GM13976 (cell line): ENCODE results near the gene PEPD.

Experiments
- DNase-seq: peaks from one replicate; pipeline ENCODE4 v3.0.0; 2012; ENCODE audit warnings: low spot score
- in situ Hi-C: fragments of 300-500 bp; cut with MboI; formaldehyde crosslinking; loops from one replicate; pipeline ENCODE4 v1.12.0; 2022; ENCODE audit warnings: low sequenced_read_pairs, mixed read lengths, inconsistent platforms; ENCODE audit not compliant: unreplicated experiment
- TF ChIP-seq, protein P1 (sequence below): IDR thresholded peaks from 2 replicates; pipeline ENCODE4 v1.5.1; 2012; ENCODE audit warnings: borderline replicate concordance, mild to moderate bottlenecking; ENCODE audit not compliant: insufficient read depth; ENCODE audit errors: extremely low read depth, missing control alignments, control extremely low read depth

PEPD gene

DNA sequence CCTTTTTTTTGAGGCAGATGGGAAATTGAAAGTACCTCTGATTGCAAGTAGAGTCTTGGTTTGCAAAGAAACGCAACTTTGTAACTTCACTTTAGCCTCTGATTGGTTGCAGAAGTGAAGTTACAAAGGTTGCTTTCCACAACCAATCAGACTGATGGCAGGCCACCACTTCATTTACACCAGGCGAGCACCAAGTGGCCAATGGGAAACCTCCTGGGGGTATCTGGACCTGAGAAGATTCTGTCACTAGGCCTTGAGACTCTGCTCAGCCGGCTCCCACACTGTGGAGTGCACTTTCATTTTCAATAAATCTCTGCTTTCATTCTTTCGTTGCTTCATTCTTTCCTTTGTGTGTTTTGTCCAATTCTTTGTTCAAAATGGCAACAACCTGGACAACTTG lies 19.1 kb downstream of the PEPD start:
- no peak for DNase-seq
- TF ChIP-seq, protein P1, sequence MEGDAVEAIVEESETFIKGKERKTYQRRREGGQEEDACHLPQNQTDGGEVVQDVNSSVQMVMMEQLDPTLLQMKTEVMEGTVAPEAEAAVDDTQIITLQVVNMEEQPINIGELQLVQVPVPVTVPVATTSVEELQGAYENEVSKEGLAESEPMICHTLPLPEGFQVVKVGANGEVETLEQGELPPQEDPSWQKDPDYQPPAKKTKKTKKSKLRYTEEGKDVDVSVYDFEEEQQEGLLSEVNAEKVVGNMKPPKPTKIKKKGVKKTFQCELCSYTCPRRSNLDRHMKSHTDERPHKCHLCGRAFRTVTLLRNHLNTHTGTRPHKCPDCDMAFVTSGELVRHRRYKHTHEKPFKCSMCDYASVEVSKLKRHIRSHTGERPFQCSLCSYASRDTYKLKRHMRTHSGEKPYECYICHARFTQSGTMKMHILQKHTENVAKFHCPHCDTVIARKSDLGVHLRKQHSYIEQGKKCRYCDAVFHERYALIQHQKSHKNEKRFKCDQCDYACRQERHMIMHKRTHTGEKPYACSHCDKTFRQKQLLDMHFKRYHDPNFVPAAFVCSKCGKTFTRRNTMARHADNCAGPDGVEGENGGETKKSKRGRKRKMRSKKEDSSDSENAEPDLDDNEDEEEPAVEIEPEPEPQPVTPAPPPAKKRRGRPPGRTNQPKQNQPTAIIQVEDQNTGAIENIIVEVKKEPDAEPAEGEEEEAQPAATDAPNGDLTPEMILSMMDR, result no peak
- in situ Hi-C loops, result no loop called here

DNA sequence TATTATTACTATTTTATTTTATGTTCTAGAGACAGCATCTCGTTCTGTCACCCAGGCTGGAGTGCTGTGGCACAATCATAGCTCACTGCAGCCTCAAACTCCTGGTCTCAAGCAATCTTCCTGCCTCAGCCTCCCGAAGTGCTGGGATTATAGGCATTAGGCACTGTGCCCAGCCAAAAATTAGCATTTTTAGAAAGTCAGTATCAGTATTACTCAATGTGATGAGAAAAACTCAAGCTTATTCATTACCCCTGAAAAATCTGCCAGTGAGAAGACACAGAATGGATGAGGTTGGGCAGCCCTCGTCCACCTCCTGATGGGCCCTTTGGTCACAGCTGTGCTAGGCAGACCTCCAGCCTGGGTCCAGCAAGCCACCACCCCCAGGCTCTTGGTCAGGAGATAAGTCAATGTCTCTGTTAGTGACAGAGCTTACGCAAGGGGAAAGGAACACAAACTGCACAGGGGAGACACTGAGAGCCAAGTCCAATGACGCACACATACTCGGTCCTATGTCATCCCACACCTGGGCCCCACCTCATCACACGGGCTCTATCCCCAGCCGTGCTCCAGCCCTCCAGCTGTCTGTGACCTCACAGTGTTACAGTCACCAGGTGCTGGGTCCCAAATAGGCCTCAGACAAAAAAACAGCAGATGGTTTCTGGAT lies 19.8 kb downstream of the PEPD start:
- TF ChIP-seq, protein P1, result no peak
- in situ Hi-C loops, result no loop called here

DNA sequence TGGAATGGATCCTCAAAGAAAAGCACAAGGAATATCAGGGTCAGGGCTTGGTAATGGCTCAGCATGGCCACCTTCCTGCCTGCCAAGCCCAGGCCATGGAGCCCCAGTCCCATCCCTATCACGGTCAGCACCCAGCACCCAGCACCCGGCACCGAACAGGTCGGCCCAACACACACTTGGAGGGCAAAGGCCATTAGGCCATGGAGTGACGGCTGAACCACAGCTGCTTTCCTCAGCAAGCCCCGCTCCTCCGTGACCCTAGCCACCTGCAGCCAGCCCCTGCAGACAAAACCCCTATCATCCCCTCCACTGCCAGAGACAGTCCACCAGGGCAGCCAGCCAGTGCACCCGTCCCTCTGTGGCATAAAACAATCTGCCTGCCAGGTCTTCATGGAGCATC lies 20.6 kb downstream of the PEPD start:
- DNase-seq, result no peak
- TF ChIP-seq, protein P1, result no peak
- in situ Hi-C loops, result no loop called here

More for the DNA sequence above, 19.8 kb downstream of the PEPD start:
- DNase-seq, result no peak

DNA sequence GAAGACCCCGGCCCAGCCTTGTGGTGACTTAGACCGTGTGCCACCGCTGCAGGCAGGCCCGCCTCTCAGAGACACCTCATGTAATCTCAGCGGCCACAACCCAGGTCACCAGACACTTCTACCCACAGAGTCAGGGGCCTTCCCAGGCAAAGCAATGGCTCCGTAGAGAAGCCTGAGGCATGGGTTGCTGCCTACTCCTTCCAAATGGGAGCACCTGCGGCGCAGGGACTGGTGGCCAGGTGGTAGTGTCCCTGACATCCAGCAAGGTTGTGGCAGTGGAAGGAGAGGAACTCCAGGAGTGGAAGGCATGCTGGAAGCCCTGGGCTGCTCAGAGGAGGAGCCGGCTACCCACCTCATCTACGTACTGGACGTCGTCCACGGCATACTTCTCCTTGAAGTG lies 21.0 kb downstream of the PEPD start:
- DNase-seq, result no peak
- in situ Hi-C loops, result no loop called here
- TF ChIP-seq, protein P1, result no peak

DNA sequence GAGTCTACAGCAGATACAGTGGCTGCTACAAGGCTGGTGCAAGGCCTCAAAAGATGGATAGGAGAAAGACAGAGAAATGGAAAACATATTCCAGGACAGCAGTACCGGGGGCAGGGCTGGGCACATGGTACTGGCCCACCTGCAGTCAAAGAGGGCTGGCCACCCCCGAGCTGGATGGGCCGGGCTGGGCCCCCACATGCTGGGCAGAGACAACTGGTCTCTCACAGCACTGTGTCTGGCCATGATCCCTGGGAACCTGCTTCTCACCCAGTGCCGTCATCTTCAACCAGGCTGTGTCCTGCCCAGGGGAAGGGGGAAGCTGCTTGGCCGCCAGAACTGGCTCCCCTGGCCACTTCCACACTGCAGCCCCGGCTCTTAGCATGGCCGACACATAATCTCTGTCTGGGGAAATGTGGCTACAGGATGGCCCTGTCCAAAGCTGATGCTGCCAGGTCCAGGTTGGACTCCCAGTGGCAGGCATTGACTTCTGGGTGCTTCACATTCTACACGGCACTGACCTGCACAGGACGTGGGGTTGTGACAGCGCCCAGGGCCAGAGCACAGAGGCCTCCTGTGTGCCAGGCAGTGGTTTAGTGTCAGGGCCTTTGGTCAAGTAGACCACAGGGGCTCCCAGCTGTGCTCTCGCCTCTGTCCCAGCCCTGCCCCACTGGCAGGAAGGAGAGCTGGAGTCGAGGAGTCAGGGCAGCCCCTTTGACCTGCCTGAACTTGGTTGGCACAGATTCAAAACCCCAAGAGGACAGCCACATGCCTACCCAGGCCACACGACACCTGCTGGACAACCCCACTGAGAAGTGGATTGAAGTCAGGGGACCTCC lies 21.7 kb downstream of the PEPD start:
- no peak for DNase-seq
- in situ Hi-C loops, result no loop called here
- TF ChIP-seq, protein P1, result no peak

DNA sequence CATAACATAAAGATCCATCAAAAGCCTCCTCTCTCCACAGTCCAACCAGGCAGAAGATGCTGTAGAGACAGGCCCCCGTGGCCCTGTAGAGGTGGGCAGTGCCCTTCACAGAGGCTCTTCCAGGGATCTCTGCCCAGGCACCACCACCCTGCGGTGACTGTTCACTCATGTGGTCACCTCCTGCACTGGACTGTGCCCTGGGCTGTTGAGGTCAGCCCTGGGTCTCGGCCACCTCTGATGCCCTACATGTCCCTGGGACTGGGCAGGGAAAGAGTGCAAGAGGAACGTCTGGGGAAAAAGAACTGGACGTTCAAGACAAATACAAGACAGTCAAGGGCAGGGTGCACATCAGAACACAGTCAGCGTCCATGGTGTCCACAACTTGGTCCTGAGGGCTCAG lies 22.3 kb downstream of the PEPD start:
- in situ Hi-C loops, result no loop called here
- DNase-seq, result no peak

More for the DNA sequence above, 22.3 kb downstream of the PEPD start:
- TF ChIP-seq, protein P1, result no peak
